Sigmoid colon (tissue), 4 donors: ENCODE measurements around the gene OR4D5.

Source experiments
- EP300 ChIP-seq, 4 donors: sonication (generic); formaldehyde crosslinking; IDR thresholded peaks; one replicate each; pipeline ENCODE4 v1.6.1; 2017; ENCODE audit warnings: antibody characterized with exemption in 4 of 4
- TF ChIP-seq, protein P1 (sequence below), 4 experiments: fragments of 450-650 bp in 3 of 4; fragments of 200-600 bp in 1 of 4; IDR thresholded peaks; one replicate each; pipeline ENCODE4 v1.5.1; 2016 to 2019; ENCODE audit warnings: antibody characterized with exemption in 4 of 4, mild to moderate bottlenecking in 3 of 4, moderate library complexity in 2 of 4

- TF ChIP-seq, protein P1, sequence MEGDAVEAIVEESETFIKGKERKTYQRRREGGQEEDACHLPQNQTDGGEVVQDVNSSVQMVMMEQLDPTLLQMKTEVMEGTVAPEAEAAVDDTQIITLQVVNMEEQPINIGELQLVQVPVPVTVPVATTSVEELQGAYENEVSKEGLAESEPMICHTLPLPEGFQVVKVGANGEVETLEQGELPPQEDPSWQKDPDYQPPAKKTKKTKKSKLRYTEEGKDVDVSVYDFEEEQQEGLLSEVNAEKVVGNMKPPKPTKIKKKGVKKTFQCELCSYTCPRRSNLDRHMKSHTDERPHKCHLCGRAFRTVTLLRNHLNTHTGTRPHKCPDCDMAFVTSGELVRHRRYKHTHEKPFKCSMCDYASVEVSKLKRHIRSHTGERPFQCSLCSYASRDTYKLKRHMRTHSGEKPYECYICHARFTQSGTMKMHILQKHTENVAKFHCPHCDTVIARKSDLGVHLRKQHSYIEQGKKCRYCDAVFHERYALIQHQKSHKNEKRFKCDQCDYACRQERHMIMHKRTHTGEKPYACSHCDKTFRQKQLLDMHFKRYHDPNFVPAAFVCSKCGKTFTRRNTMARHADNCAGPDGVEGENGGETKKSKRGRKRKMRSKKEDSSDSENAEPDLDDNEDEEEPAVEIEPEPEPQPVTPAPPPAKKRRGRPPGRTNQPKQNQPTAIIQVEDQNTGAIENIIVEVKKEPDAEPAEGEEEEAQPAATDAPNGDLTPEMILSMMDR (IDR thresholded peaks at IDR 0.05): no peak
- TF ChIP-seq EP300 (IDR thresholded peaks at IDR 0.05): no peak
These were observed 38.4 kb downstream of the OR4D5 start, which contains the start of gene OR10S1 for GRCh38 chr11:123977731-123978347.
